Right lobe of liver (tissue), 4 donors: ENCODE results near the gene ANKRD65.

Source experiments
- POLR2A ChIP-seq: fragments of 450-650 bp; IDR thresholded peaks from one replicate; pipeline ENCODE4 v1.6.1; 2017; ENCODE audit warnings: antibody characterized with exemption, mild to moderate bottlenecking
- TF ChIP-seq, protein P1 (sequence below), 4 donors: fragments of 200-600 bp in 3 of 4; fragments of 450-650 bp in 1 of 4; IDR thresholded peaks; one replicate each; pipeline versions ENCODE4 v1.5.1 to v1.8.0; 2016 to 2022; ENCODE audit warnings: antibody characterized with exemption in 4 of 4, mild to moderate bottlenecking in 2 of 4
- donor health status: DM: no; HTN: no; CAD: no.
- donor health status: DM: no; HTN: no; CAD: no.
- donor health status: DM: no; HTN: yes; CAD: no.

DNA sequence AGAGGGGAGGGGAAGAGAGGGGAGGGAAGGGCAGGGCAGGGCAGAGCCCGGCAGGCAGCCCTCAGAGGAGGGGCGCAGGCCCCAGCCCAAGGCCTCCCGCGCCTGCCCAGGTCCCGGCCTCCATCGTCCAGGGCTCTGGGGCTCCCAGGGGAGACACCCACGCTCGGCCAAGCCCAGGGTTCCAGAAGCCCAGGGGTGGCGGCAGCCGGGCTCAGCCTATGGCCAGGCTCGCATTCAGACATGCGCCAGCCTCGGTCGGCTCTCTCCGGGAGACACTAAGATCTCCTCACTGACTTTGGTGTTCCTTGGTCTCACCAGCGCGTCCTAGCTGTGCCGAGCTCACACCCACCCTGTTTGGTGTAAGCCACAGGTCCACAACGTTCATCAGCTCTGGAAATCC, 7.1 kb upstream of the ANKRD65 start:
- TF ChIP-seq, protein P1, sequence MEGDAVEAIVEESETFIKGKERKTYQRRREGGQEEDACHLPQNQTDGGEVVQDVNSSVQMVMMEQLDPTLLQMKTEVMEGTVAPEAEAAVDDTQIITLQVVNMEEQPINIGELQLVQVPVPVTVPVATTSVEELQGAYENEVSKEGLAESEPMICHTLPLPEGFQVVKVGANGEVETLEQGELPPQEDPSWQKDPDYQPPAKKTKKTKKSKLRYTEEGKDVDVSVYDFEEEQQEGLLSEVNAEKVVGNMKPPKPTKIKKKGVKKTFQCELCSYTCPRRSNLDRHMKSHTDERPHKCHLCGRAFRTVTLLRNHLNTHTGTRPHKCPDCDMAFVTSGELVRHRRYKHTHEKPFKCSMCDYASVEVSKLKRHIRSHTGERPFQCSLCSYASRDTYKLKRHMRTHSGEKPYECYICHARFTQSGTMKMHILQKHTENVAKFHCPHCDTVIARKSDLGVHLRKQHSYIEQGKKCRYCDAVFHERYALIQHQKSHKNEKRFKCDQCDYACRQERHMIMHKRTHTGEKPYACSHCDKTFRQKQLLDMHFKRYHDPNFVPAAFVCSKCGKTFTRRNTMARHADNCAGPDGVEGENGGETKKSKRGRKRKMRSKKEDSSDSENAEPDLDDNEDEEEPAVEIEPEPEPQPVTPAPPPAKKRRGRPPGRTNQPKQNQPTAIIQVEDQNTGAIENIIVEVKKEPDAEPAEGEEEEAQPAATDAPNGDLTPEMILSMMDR (IDR thresholded peaks at IDR 0.05): no peak
- no peak for TF ChIP-seq POLR2A
